Tibial artery (tissue), 4 donors: ENCODE data around the gene CGNL1.

Experiments
- DNase-seq, 2 donors: peaks; one replicate each; pipeline ENCODE4 v3.0.0-alpha.2; 2019
- H3K27ac ChIP-seq, 2 donors: fragments of 200-600 bp; sonication (generic) in 1 of 2; 1 replicate in 1 of 2; 2 replicates in 1 of 2; pipeline ENCODE4 v1.5.1; 2018 to 2019; ENCODE audit warnings: mild to moderate bottlenecking in 1 of 2
- H3K27me3 ChIP-seq, 2 donors: fragments of 200-600 bp; sonication (generic) in 1 of 2; one replicate each; pipeline versions ENCODE4 v1.5.1 to v1.6.0; 2016 to 2019
- H3K36me3 ChIP-seq, 3 donors: fragments of 200-600 bp; sonication (generic) in 2 of 3; one replicate each; pipeline ENCODE4 v1.5.1; 2016 to 2019; ENCODE audit warnings: mild to moderate bottlenecking in 2 of 3
- H3K4me1 ChIP-seq, 4 donors: fragments of 200-600 bp; sonication (generic) in 2 of 4; 1 replicate in 3 of 4; 2 replicates in 1 of 4; pipeline ENCODE4 v1.5.1; 2016 to 2019
- H3K4me3 ChIP-seq, 2 donors: fragments of 200-600 bp; sonication (generic) in 1 of 2; 1 replicate in 1 of 2; 2 replicates in 1 of 2; pipeline ENCODE4 v1.5.1; 2018 to 2019; ENCODE audit warnings: mild to moderate bottlenecking in 2 of 2
- H3K9me3 ChIP-seq, 3 donors: fragments of 200-600 bp; sonication (generic) in 1 of 3; one replicate each; pipeline ENCODE4 v1.5.1; 2016 to 2019
- CTCF ChIP-seq, 2 experiments: fragments of 200-600 bp in 1 of 2; fragments of 450-650 bp in 1 of 2; IDR thresholded peaks; one replicate each; pipeline ENCODE4 v1.5.1; 2017 to 2019; ENCODE audit warnings: antibody characterized with exemption in 2 of 2, mild to moderate bottlenecking in 1 of 2, moderate library complexity in 1 of 2
- intact Hi-C: fragments of 100-400 bp; cut with DNase I; formaldehyde crosslinking; loops from one replicate; pipeline ENCODE4 v1.15.0; 2023; ENCODE audit warnings: low total_unique reads

CGNL1 gene

GRCh38 chr15:57537072-57537471 lies 160.8 kb downstream of the CGNL1 start:
- Histone ChIP-seq H3K36me3 (no peaks in the 10 kb centered on the region), H3K27me3 (no peaks in the 10 kb centered on the region), H3K4me3 (no peak overlapping the region), H3K4me1 (peaks cover 0 to 23% (median 15%) of the 10 kb centered on the region in 4 donors), H3K27ac (peak overlapping the region; percentile 2 to 33), H3K9me3 (no peaks in the 10 kb centered on the region)
- intact Hi-C loops: no loop called here
- DNase-seq: peak; percentile 77 to 91
- peak; percentile 37 to 50 for TF ChIP-seq CTCF (IDR thresholded peaks at IDR 0.05)

- Histone ChIP-seq H3K27ac (peak overlapping the region; percentile 2 to 23), H3K4me3 (no peak overlapping the region), H3K36me3 (no peaks in the 10 kb centered on the region), H3K9me3 (no peaks in the 10 kb centered on the region), H3K27me3 (no peaks in the 10 kb centered on the region), H3K4me1 (peaks cover 0 to 23% (median 15%) of the 10 kb centered on the region in 4 donors)
- intact Hi-C loops: no loop called here
- no peak for TF ChIP-seq CTCF (IDR thresholded peaks at IDR 0.05)
- DNase-seq: no peak
Measured at GRCh38 chr15:57537488-57538264, 161.4 kb downstream of the CGNL1 start.

- no peak for TF ChIP-seq CTCF (IDR thresholded peaks at IDR 0.05)
- DNase-seq: no peak
- Histone ChIP-seq H3K27ac (no peak overlapping the region), H3K4me3 (no peak overlapping the region), H3K9me3 (no peaks in the 10 kb centered on the region), H3K36me3 (no peaks in the 10 kb centered on the region), H3K27me3 (no peaks in the 10 kb centered on the region), H3K4me1 (peaks cover 0 to 23% (median 15%) of the 10 kb centered on the region in 4 donors)
- intact Hi-C loops: no loop called here
Measured at GRCh38 chr15:57538265-57538529, 161.9 kb downstream of the CGNL1 start.

- H3K9me3 ChIP-seq: no peaks in the 10 kb centered on the region
- intact Hi-C loops: no loop called here
- no peak overlapping the region for H3K27ac ChIP-seq
Measured at GRCh38 chr15:57538821-57539220, 162.5 kb downstream of the CGNL1 start.

GRCh38 chr15:57540211-57540610 lies 163.9 kb downstream of the CGNL1 start:
- intact Hi-C loops: loop anchor here (5.0 kb wide), 1 partner anchor 198 kb away; no protein-coding TSS in a partner anchor
- Histone ChIP-seq H3K36me3 (peaks cover 0 to 10% (median 0%) of the 10 kb centered on the region in 3 donors), H3K27ac (no peak overlapping the region)

More at GRCh38 chr15:57538821-57539220, 162.5 kb downstream of the CGNL1 start:
- Histone ChIP-seq H3K4me3 (no peak overlapping the region), H3K27me3 (no peaks in the 10 kb centered on the region), H3K4me1 (peaks cover 0 to 23% (median 15%) of the 10 kb centered on the region in 4 donors), H3K36me3 (no peaks in the 10 kb centered on the region)
- TF ChIP-seq CTCF (IDR thresholded peaks at IDR 0.05): no peak
- no peak for DNase-seq

More at GRCh38 chr15:57540211-57540610, 163.9 kb downstream of the CGNL1 start:
- Histone ChIP-seq H3K9me3 (no peaks in the 10 kb centered on the region), H3K4me1 (peaks cover 0 to 15% (median 12%) of the 10 kb centered on the region in 4 donors), H3K4me3 (no peak overlapping the region), H3K27me3 (no peaks in the 10 kb centered on the region)
- DNase-seq: no peak
- TF ChIP-seq CTCF (IDR thresholded peaks at IDR 0.05): no peak
